HepG2 (cell line): ENCODE results near the gene RERE. TPM values are rescaled to one million over a fixed set of nuclear protein-coding genes. Genes with fewer than 3 reads are reported as not detected.

ENCODE experiments used
- DNMT1 ChIP-seq: sonication (generic); formaldehyde crosslinking; IDR thresholded peaks from 2 replicates; pipeline ENCODE4 v1.5.1; 2020; ENCODE audit warnings: mild to moderate bottlenecking, missing genetic modification reagents
- HDAC1 ChIP-seq: sonication (generic); formaldehyde crosslinking; IDR thresholded peaks from 2 replicates; pipeline ENCODE4 v1.5.1; 2020; ENCODE audit warnings: mild to moderate bottlenecking, missing genetic modification reagents
- PHF21A ChIP-seq: sonication (generic); formaldehyde crosslinking; IDR thresholded peaks from 2 replicates; pipeline ENCODE4 v1.5.0; 2020; ENCODE audit warnings: mild to moderate bottlenecking, missing genetic modification reagents
- PLRG1 ChIP-seq: fragments of 450-650 bp; conservative IDR thresholded peaks from 2 replicates; pipeline ENCODE4 v1.6.1; 2016
- SKI ChIP-seq: fragments of 450-650 bp; IDR thresholded peaks from one replicate; pipeline ENCODE4 v1.6.1; 2018; ENCODE audit warnings: mild to moderate bottlenecking; ENCODE audit not compliant: partially characterized antibody
- SMARCC2 ChIP-seq: fragments of 450-650 bp; IDR thresholded peaks from 2 replicates; pipeline ENCODE4 v1.6.1; 2017; ENCODE audit warnings: antibody characterized with exemption, mild to moderate bottlenecking
- SRY ChIP-seq: sonication (generic); formaldehyde crosslinking; IDR thresholded peaks from 2 replicates; pipeline ENCODE4 v1.8.0; 2022; ENCODE audit warnings: mild to moderate bottlenecking, missing genetic modification reagents
- ZNF333 ChIP-seq: sonication (generic); formaldehyde crosslinking; IDR thresholded peaks from 2 replicates; pipeline ENCODE4 v1.4.0; 2020; ENCODE audit warnings: mild to moderate bottlenecking, missing genetic modification reagents, borderline replicate concordance
- ZNF33B ChIP-seq: sonication (generic); formaldehyde crosslinking; IDR thresholded peaks from 2 replicates; pipeline ENCODE4 v1.5.1; 2020; ENCODE audit warnings: mild to moderate bottlenecking, missing genetic modification reagents
- ZNF577 ChIP-seq: sonication (generic); formaldehyde crosslinking; IDR thresholded peaks from 2 replicates; pipeline ENCODE4 v1.4.0; 2020; ENCODE audit warnings: mild to moderate bottlenecking, low read depth, missing genetic modification reagents, borderline replicate concordance
- ZNF75D ChIP-seq: sonication (generic); formaldehyde crosslinking; IDR thresholded peaks from 2 replicates; pipeline ENCODE4 v1.8.1; 2023; ENCODE audit warnings: missing genetic modification reagents, mild to moderate bottlenecking, borderline replicate concordance
- polyA plus RNA-seq, 8 experiments: library from polyadenylated mRNA; depleted of rRNA in 3 of 8; stranded (reverse) in 7 of 8; unstranded in 1 of 8; fragments of >200 nt; fragmentation: Illumina TruSeq in 4 of 8; extraction: Trizol in 4 of 8; gene quantifications; 2 replicates each; pipeline versions ENCODE4 v1.2.1 to v1.2.3, GENCODE V29; 2011 to 2016; ENCODE audit warnings: low read depth in 4 of 8, missing spikeins in 1 of 8, mixed read lengths in 1 of 8; ENCODE audit not compliant: insufficient read depth in 1 of 8
- total RNA-seq, 5 experiments: library from RNA; depleted of rRNA; stranded (reverse); fragments of >200 nt; fragmentation: Illumina TruSeq; extraction: Trizol; gene quantifications; 2 replicates each; pipeline ENCODE4 v1.2.3, GENCODE V29; 2016; ENCODE audit warnings: low read depth in 1 of 5
- TF ChIP-seq, protein P1 (sequence below): IDR thresholded peaks from 2 replicates; pipeline ENCODE4 v1.6.1; 2016; ENCODE audit warnings: low read depth, missing genetic modification reagents, missing compliant biosample characterization
- TF ChIP-seq, protein P2 (sequence below): sonication (generic); formaldehyde crosslinking; IDR thresholded peaks from 2 replicates; pipeline ENCODE4 v1.4.0; 2020; ENCODE audit warnings: mild to moderate bottlenecking, missing genetic modification reagents
- TF ChIP-seq, protein P3 (sequence below): sonication (generic); formaldehyde crosslinking; conservative IDR thresholded peaks from 2 replicates; pipeline ENCODE4 v1.4.0; 2020; ENCODE audit warnings: missing genetic modification reagents
- TF ChIP-seq, protein P4 (sequence below): IDR thresholded peaks from 2 replicates; pipeline ENCODE4 v1.6.1; 2016; ENCODE audit warnings: mild to moderate bottlenecking, missing biosample characterization, missing genetic modification reagents
- TF ChIP-seq, protein P5 (sequence below): sonication (generic); formaldehyde crosslinking; IDR thresholded peaks from 2 replicates; pipeline ENCODE4 v1.5.0; 2020; ENCODE audit warnings: missing genetic modification reagents
- TF ChIP-seq, protein P6 (sequence below): IDR thresholded peaks from 2 replicates; pipeline ENCODE4 v1.6.1; 2012; ENCODE audit warnings: low read length, improper control_type of control experiment

The RERE gene
- total and polyA plus RNA-seq, 2 of the 13 experiments (the other 11 are each of a cell fraction or from before 2014, with no cell fraction given), result 18.3 to 21.9 TPM

DNA sequence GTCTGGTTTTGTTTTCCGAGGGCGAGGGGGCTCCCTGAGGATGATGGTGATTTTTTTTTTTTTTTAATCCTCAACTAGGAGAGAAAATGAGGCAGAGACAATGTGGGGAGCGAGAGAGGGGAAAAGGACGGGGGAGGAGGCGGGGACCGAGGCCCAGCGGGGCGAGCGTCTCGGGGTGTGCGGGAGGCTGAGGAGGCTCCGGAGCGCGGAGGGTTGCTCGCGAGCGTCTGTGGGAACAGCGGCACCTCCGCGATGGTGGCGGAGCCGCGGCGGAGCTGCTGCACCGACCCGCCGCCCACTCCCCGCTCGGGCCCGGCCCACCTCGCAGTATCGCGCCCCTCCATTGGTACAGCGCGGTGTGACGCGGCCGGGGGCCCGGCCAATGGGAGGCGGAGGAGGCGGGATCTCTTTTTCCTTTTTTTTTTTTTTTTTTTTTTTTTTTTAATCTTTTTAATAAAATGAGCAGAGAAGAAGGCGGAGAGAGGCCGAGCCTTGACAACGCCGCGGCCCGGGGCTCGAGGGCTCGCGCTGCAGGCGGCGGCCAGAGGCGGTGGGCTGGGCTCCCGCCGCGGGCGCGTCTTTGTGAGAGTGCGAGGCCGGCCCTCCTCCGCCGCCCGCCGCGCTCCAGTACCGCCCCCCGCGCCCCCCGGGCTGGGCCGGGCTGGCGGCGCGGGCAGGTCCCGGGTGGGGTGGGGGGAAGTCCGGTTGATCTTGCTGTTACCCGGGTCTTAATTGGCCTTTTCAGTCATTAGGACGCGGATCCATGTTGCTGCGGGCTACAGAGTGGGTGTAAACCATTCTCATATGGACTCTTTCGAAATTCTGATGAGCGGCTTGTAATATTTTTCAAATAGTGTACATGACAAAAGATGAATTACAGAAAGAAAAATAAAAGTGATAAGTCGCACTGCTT lies at the start of gene RERE (continued):
- TF ChIP-seq, protein P1, sequence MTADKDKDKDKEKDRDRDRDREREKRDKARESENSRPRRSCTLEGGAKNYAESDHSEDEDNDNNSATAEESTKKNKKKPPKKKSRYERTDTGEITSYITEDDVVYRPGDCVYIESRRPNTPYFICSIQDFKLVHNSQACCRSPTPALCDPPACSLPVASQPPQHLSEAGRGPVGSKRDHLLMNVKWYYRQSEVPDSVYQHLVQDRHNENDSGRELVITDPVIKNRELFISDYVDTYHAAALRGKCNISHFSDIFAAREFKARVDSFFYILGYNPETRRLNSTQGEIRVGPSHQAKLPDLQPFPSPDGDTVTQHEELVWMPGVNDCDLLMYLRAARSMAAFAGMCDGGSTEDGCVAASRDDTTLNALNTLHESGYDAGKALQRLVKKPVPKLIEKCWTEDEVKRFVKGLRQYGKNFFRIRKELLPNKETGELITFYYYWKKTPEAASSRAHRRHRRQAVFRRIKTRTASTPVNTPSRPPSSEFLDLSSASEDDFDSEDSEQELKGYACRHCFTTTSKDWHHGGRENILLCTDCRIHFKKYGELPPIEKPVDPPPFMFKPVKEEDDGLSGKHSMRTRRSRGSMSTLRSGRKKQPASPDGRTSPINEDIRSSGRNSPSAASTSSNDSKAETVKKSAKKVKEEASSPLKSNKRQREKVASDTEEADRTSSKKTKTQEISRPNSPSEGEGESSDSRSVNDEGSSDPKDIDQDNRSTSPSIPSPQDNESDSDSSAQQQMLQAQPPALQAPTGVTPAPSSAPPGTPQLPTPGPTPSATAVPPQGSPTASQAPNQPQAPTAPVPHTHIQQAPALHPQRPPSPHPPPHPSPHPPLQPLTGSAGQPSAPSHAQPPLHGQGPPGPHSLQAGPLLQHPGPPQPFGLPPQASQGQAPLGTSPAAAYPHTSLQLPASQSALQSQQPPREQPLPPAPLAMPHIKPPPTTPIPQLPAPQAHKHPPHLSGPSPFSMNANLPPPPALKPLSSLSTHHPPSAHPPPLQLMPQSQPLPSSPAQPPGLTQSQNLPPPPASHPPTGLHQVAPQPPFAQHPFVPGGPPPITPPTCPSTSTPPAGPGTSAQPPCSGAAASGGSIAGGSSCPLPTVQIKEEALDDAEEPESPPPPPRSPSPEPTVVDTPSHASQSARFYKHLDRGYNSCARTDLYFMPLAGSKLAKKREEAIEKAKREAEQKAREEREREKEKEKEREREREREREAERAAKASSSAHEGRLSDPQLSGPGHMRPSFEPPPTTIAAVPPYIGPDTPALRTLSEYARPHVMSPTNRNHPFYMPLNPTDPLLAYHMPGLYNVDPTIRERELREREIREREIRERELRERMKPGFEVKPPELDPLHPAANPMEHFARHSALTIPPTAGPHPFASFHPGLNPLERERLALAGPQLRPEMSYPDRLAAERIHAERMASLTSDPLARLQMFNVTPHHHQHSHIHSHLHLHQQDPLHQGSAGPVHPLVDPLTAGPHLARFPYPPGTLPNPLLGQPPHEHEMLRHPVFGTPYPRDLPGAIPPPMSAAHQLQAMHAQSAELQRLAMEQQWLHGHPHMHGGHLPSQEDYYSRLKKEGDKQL (CRISPR knock-in tag), result no peak
- TF ChIP-seq ZNF333 (CRISPR knock-in tag), result no peak
- TF ChIP-seq SMARCC2, result no peak
- TF ChIP-seq SRY (CRISPR knock-in tag), result peak; percentile 20; the same call in 1 of the 2 replicates
- TF ChIP-seq SKI, result no peak
- TF ChIP-seq ZNF75D (CRISPR knock-in tag), result no peak
- TF ChIP-seq PHF21A (CRISPR knock-in tag), result no peak
- TF ChIP-seq, protein P2, sequence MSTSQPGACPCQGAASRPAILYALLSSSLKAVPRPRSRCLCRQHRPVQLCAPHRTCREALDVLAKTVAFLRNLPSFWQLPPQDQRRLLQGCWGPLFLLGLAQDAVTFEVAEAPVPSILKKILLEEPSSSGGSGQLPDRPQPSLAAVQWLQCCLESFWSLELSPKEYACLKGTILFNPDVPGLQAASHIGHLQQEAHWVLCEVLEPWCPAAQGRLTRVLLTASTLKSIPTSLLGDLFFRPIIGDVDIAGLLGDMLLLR (CRISPR knock-in tag), result no peak
- no peak for TF ChIP-seq ZNF577 (CRISPR knock-in tag)
- TF ChIP-seq, protein P3, sequence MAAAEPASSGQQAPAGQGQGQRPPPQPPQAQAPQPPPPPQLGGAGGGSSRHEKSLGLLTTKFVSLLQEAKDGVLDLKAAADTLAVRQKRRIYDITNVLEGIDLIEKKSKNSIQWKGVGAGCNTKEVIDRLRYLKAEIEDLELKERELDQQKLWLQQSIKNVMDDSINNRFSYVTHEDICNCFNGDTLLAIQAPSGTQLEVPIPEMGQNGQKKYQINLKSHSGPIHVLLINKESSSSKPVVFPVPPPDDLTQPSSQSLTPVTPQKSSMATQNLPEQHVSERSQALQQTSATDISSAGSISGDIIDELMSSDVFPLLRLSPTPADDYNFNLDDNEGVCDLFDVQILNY (CRISPR knock-in tag), result no peak
- no peak for TF ChIP-seq DNMT1 (CRISPR knock-in tag)
- peak; percentile 76 for TF ChIP-seq HDAC1
- TF ChIP-seq, protein P4, sequence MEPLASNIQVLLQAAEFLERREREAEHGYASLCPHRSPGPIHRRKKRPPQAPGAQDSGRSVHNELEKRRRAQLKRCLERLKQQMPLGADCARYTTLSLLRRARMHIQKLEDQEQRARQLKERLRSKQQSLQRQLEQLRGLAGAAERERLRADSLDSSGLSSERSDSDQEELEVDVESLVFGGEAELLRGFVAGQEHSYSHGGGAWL (CRISPR knock-in tag), result peak; percentile 35; the same call in 1 of the 2 replicates
- TF ChIP-seq, protein P5, sequence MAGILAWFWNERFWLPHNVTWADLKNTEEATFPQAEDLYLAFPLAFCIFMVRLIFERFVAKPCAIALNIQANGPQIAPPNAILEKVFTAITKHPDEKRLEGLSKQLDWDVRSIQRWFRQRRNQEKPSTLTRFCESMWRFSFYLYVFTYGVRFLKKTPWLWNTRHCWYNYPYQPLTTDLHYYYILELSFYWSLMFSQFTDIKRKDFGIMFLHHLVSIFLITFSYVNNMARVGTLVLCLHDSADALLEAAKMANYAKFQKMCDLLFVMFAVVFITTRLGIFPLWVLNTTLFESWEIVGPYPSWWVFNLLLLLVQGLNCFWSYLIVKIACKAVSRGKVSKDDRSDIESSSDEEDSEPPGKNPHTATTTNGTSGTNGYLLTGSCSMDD (CRISPR knock-in tag), result no peak
- TF ChIP-seq, protein P6, sequence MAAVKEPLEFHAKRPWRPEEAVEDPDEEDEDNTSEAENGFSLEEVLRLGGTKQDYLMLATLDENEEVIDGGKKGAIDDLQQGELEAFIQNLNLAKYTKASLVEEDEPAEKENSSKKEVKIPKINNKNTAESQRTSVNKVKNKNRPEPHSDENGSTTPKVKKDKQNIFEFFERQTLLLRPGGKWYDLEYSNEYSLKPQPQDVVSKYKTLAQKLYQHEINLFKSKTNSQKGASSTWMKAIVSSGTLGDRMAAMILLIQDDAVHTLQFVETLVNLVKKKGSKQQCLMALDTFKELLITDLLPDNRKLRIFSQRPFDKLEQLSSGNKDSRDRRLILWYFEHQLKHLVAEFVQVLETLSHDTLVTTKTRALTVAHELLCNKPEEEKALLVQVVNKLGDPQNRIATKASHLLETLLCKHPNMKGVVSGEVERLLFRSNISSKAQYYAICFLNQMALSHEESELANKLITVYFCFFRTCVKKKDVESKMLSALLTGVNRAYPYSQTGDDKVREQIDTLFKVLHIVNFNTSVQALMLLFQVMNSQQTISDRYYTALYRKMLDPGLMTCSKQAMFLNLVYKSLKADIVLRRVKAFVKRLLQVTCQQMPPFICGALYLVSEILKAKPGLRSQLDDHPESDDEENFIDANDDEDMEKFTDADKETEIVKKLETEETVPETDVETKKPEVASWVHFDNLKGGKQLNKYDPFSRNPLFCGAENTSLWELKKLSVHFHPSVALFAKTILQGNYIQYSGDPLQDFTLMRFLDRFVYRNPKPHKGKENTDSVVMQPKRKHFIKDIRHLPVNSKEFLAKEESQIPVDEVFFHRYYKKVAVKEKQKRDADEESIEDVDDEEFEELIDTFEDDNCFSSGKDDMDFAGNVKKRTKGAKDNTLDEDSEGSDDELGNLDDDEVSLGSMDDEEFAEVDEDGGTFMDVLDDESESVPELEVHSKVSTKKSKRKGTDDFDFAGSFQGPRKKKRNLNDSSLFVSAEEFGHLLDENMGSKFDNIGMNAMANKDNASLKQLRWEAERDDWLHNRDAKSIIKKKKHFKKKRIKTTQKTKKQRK, result no peak
- TF ChIP-seq ZNF33B (CRISPR knock-in tag), result no peak
- no peak for TF ChIP-seq PLRG1
